Ishikawa (cell line): ENCODE data around the gene OR5K2.

Source experiments
- CREB1 ChIP-seq: IDR thresholded peaks from 2 replicates; pipeline ENCODE4 v1.6.1; 2012; ENCODE audit warnings: low read depth
- EP300 ChIP-seq: IDR thresholded peaks from 2 replicates; pipeline ENCODE4 v1.6.1; 2012; ENCODE audit warnings: borderline replicate concordance
- FOXM1 ChIP-seq: IDR thresholded peaks from 2 replicates; pipeline ENCODE4 v1.6.1; 2012; ENCODE audit warnings: low read depth, borderline replicate concordance
- TAF1 ChIP-seq: IDR thresholded peaks from 2 replicates; pipeline ENCODE4 v1.6.1; 2012; ENCODE audit warnings: low read depth, mild to moderate bottlenecking
- TCF12 ChIP-seq: IDR thresholded peaks from 2 replicates; pipeline ENCODE4 v1.6.1; 2012; ENCODE audit warnings: low read depth
- TF ChIP-seq, protein P1 (sequence below): IDR thresholded peaks from 2 replicates; pipeline ENCODE4 v1.6.1; 2012
- TF ChIP-seq, protein P2 (sequence below): IDR thresholded peaks from 2 replicates; pipeline ENCODE4 v1.6.1; 2012; ENCODE audit warnings: low read depth, mild to moderate bottlenecking

- TF ChIP-seq, protein P1, sequence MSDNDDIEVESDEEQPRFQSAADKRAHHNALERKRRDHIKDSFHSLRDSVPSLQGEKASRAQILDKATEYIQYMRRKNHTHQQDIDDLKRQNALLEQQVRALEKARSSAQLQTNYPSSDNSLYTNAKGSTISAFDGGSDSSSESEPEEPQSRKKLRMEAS = no peak
- no peak for TF ChIP-seq CREB1
- no peak for TF ChIP-seq FOXM1
- TF ChIP-seq EP300 = no peak
- TF ChIP-seq TCF12 = no peak
- TF ChIP-seq TAF1 = no peak
- TF ChIP-seq, protein P2, sequence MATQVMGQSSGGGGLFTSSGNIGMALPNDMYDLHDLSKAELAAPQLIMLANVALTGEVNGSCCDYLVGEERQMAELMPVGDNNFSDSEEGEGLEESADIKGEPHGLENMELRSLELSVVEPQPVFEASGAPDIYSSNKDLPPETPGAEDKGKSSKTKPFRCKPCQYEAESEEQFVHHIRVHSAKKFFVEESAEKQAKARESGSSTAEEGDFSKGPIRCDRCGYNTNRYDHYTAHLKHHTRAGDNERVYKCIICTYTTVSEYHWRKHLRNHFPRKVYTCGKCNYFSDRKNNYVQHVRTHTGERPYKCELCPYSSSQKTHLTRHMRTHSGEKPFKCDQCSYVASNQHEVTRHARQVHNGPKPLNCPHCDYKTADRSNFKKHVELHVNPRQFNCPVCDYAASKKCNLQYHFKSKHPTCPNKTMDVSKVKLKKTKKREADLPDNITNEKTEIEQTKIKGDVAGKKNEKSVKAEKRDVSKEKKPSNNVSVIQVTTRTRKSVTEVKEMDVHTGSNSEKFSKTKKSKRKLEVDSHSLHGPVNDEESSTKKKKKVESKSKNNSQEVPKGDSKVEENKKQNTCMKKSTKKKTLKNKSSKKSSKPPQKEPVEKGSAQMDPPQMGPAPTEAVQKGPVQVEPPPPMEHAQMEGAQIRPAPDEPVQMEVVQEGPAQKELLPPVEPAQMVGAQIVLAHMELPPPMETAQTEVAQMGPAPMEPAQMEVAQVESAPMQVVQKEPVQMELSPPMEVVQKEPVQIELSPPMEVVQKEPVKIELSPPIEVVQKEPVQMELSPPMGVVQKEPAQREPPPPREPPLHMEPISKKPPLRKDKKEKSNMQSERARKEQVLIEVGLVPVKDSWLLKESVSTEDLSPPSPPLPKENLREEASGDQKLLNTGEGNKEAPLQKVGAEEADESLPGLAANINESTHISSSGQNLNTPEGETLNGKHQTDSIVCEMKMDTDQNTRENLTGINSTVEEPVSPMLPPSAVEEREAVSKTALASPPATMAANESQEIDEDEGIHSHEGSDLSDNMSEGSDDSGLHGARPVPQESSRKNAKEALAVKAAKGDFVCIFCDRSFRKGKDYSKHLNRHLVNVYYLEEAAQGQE = no peak
These were observed 2.5 kb downstream of the OR5K2 start for GRCh38 chr3:98500019-98500418.
